GM12878 (cell line): ENCODE data around the gene CYP2S1. TPM values are rescaled to one million over a fixed set of nuclear protein-coding genes. Genes with fewer than 3 reads are reported as not detected.
A peak's percentile ranks its signal among the peaks of the same experiment; 100 is the strongest.

Experiments used
- ATAC-seq: fragments of 200-7000 bp; cut with Tn5 transposase; 3 replicates; pipeline ENCODE4 v1.9.1; 2020; ENCODE audit warnings: mild to moderate bottlenecking, moderate library complexity
- BruUV-seq: library from RNA; stranded (reverse); fragments of 400-500 nt; replicated peaks from 2 replicates; lab custom pipeline; 2021; lab: Mats Ljungman, UMichigan
- CTCF ChIA-PET: fragments of 300-600 bp; sonication (Branson Sonifier 250); formaldehyde crosslinking; extraction: SDS; loops from one replicate; lab custom pipeline; 2021; ENCODE audit warnings: inconsistent platforms; lab: Yijun Ruan, JAX
- POLR2A ChIA-PET: fragments of 350-600 bp; formaldehyde crosslinking; extraction: SDS; loops from one replicate; lab custom pipeline; 2021; ENCODE audit warnings: inconsistent platforms; lab: Charles Lee
- RAD21 ChIA-PET: fragments of 300-600 bp; sonication (Branson Sonifier 250); formaldehyde crosslinking; loops from one replicate; lab custom pipeline; 2023; ENCODE audit warnings: antibody characterized with exemption; ENCODE audit not compliant: unreplicated experiment; lab: Charles Lee
- SMC1A ChIA-PET: fragments of 300-600 bp; sonication (Branson Sonifier 250); formaldehyde crosslinking; loops from one replicate; lab custom pipeline; 2023; ENCODE audit not compliant: unreplicated experiment, uncharacterized antibody; lab: Charles Lee
- DNase-seq: peaks from one replicate; pipeline ENCODE4 v3.0.0-alpha.2; 2011; ENCODE audit warnings: low read depth, low spot score
- FAIRE-seq: peaks from 3 replicates; lab custom pipeline; 2011; peaks lifted over from hg19 to GRCh38; lab: Jason Lieb, UNC
- H2AFZ ChIP-seq: 2 replicates; pipeline ENCODE4 v1.6.0; 2011; ENCODE audit warnings: low read depth, low read length, control low read depth; ENCODE audit not compliant: control insufficient read depth
- H3K27ac ChIP-seq: 2 replicates; pipeline ENCODE4 v1.5.1; 2011; ENCODE audit warnings: control low read depth; ENCODE audit not compliant: control insufficient read depth, insufficient read depth
- H3K27me3 ChIP-seq, 2 experiments: replicated peaks in 1 of 2; 2 replicates each; pipeline versions ENCODE4 v1.6.0 to v1.6.1; 2011; ENCODE audit warnings: low read length in 1 of 2; ENCODE audit not compliant: control insufficient read depth in 2 of 2, insufficient read depth in 2 of 2
- H3K36me3 ChIP-seq, 2 experiments: 2 replicates each; pipeline ENCODE4 v1.5.1; 2011; ENCODE audit warnings: low read length in 1 of 2; ENCODE audit not compliant: control insufficient read depth in 2 of 2, insufficient read depth in 2 of 2
- H3K4me1 ChIP-seq: 2 replicates; pipeline ENCODE4 v1.6.1; 2011; ENCODE audit warnings: mild to moderate bottlenecking, low read length, moderate library complexity, mixed read lengths; ENCODE audit not compliant: control insufficient read depth, insufficient read depth
- H3K4me2 ChIP-seq: 2 replicates; pipeline ENCODE4 v1.6.0; 2011; ENCODE audit warnings: control low read depth; ENCODE audit not compliant: control insufficient read depth, insufficient read depth
- H3K4me3 ChIP-seq: fragments of 200-600 bp; sonication (generic); 2 replicates; pipeline ENCODE4 v1.5.1; 2016
- H3K79me2 ChIP-seq: 2 replicates; pipeline ENCODE4 v1.6.0; 2011; ENCODE audit warnings: low read length; ENCODE audit not compliant: control insufficient read depth, insufficient read depth
- H3K9ac ChIP-seq: 2 replicates; pipeline ENCODE4 v1.8.0; 2011; ENCODE audit warnings: low read length, control low read depth, mixed read lengths; ENCODE audit not compliant: control insufficient read depth, insufficient read depth
- H3K9me3 ChIP-seq: replicated peaks from 3 replicates; pipeline ENCODE4 v1.5.1; 2011; ENCODE audit warnings: mild to moderate bottlenecking, low read length; ENCODE audit not compliant: control insufficient read depth, insufficient read depth
- H4K20me1 ChIP-seq: 2 replicates; pipeline ENCODE4 v1.6.0; 2011; ENCODE audit not compliant: control insufficient read depth, insufficient read depth
- CHD4 ChIP-seq: fragments of 200-600 bp; sonication (generic); IDR thresholded peaks from 2 replicates; pipeline ENCODE4 v1.6.1; 2016; ENCODE audit warnings: mild to moderate bottlenecking
- CTCF ChIP-seq, 3 experiments: IDR thresholded peaks in 2 of 3; conservative IDR thresholded peaks in 1 of 3; 2 replicates each; pipeline ENCODE4 v1.5.1; 2011; ENCODE audit warnings: low read depth in 3 of 3, low read length in 3 of 3, mild to moderate bottlenecking in 3 of 3, control low read depth in 2 of 3, moderate library complexity in 2 of 3, inconsistent platforms in 1 of 3, mixed read lengths in 1 of 3; ENCODE audit not compliant: control insufficient read depth in 2 of 3, insufficient read depth in 1 of 3; ENCODE audit errors: extremely low read depth in 1 of 3
- KLF5 ChIP-seq: fragments of 450-650 bp; IDR thresholded peaks from 2 replicates; pipeline ENCODE4 v1.6.1; 2014; ENCODE audit warnings: mild to moderate bottlenecking; ENCODE audit not compliant: partially characterized antibody
- LARP7 ChIP-seq: fragments of 450-650 bp; IDR thresholded peaks from 2 replicates; pipeline ENCODE4 v1.6.1; 2017; ENCODE audit warnings: mild to moderate bottlenecking
- MLLT1 ChIP-seq: fragments of 450-650 bp; IDR thresholded peaks from 2 replicates; pipeline ENCODE4 v1.6.1; 2016; ENCODE audit warnings: mild to moderate bottlenecking
- NFYB ChIP-seq: IDR thresholded peaks from 2 replicates; pipeline ENCODE4 v1.6.1; 2011; ENCODE audit warnings: low read depth, mild to moderate bottlenecking, low read length, improper control_type of control experiment, moderate library complexity; ENCODE audit not compliant: insufficient read depth
- POLR2A ChIP-seq: IDR thresholded peaks from 2 replicates; pipeline ENCODE4 v1.6.1; 2011; ENCODE audit warnings: low read depth, mild to moderate bottlenecking, low read length
- SIX5 ChIP-seq: IDR thresholded peaks from 2 replicates; pipeline ENCODE4 v1.6.1; 2011; ENCODE audit warnings: mild to moderate bottlenecking, low read depth, low read length, moderate library complexity; ENCODE audit not compliant: severe bottlenecking
- SMAD5 ChIP-seq: IDR thresholded peaks from 2 replicates; pipeline ENCODE4 v1.6.1; 2016; ENCODE audit warnings: antibody characterized with exemption, low read depth
- TCF12 ChIP-seq: IDR thresholded peaks from 2 replicates; pipeline ENCODE4 v1.6.1; 2011; ENCODE audit warnings: low read depth, mild to moderate bottlenecking, low read length
- USF2 ChIP-seq: IDR thresholded peaks from 2 replicates; pipeline ENCODE4 v1.6.1; 2011; ENCODE audit warnings: low read depth, low read length, improper control_type of control experiment, borderline replicate concordance
- YBX1 ChIP-seq: fragments of 450-650 bp; IDR thresholded peaks from 2 replicates; pipeline ENCODE4 v1.6.1; 2016; ENCODE audit warnings: antibody characterized with exemption
- YY1 ChIP-seq: IDR thresholded peaks from 2 replicates; pipeline ENCODE4 v1.6.1; 2011; ENCODE audit warnings: low read depth, mild to moderate bottlenecking, low read length
- ZBTB4 ChIP-seq: fragments of 450-650 bp; formaldehyde crosslinking; IDR thresholded peaks from 2 replicates; pipeline ENCODE4 v1.4.0; 2022; ENCODE audit warnings: mild to moderate bottlenecking, moderate library complexity
- ZNF274 ChIP-seq: IDR thresholded peaks from one replicate; pipeline ENCODE4 v1.8.0; 2011; ENCODE audit not compliant: insufficient read length, insufficient read depth
- ZNF622 ChIP-seq: fragments of 450-650 bp; IDR thresholded peaks from 2 replicates; pipeline ENCODE4 v1.6.1; 2017; ENCODE audit warnings: mild to moderate bottlenecking, inconsistent platforms
- WGBS: methylation state at CpG from one replicate; pipeline ENCODE4 v1.1.6; 2016; ENCODE audit warnings: low lambda C conversion rate; ENCODE audit not compliant: insufficient replicate concordance, insufficient coverage; ENCODE audit errors: missing lambda C conversion rate; 5-methylcytosine and 5-hydroxymethylcytosine counted together
- in situ Hi-C: fragments of 300-500 bp; cut with MboI; formaldehyde crosslinking; loops from 9 replicates; pipeline ENCODE4 v1.14.3; 2018; ENCODE audit warnings: mixed read lengths
- intact Hi-C: fragments of 100-400 bp; cut with micrococcal nuclease; formaldehyde crosslinking; loops from one replicate; pipeline ENCODE4 v1.14.2; 2022; ENCODE audit not compliant: unreplicated experiment
- polyA plus RNA-seq, 11 experiments: library from polyadenylated mRNA; depleted of rRNA in 4 of 11; unstranded in 6 of 11; stranded (reverse) in 5 of 11; fragments of >200 nt; fragmentation: Nextera tagmentation in 4 of 11; fragmentation: Illumina TruSeq in 1 of 11; extraction: Ambion mirVana in 4 of 11; extraction: Trizol in 1 of 11; gene quantifications; 1 replicate in 1 of 11; 2 replicates in 10 of 11; pipeline versions ENCODE4 v1.2.1 to v1.2.3, GENCODE V29; 2011 to 2016; ENCODE audit warnings: inconsistent platforms in 2 of 11, missing spikeins in 2 of 11, low read depth in 1 of 11
- total RNA-seq, 4 experiments: library from RNA; depleted of rRNA in 3 of 4; stranded (reverse); fragments of >200 nt in 3 of 4; fragmentation: Illumina TruSeq in 1 of 4; extraction: Trizol in 1 of 4; gene quantifications; 2 replicates each; pipeline versions ENCODE4 v1.2.1 to v1.2.3, GENCODE V29; 2013 to 2021

The CYP2S1 gene
- total and polyA plus RNA-seq, 10 of the 15 experiments (the other 5 are each of a cell fraction or from before 2014, with no cell fraction given) = 0.03 to 0.28 (median 0.12) TPM; not detected in 2

- 0 out of 6 replicates have a peak, but pooled peaks of 1 of the 3 experiments have one; percentile 5 for TF ChIP-seq CTCF (IDR thresholded peaks at IDR 0.05 in 2 of 3, conservative IDR thresholded peaks at IDR 0.05 in 1 of 3; ENCODE audit: control insufficient read depth in 2 of 3, extremely low read depth in 1 of 3, insufficient read depth in 1 of 3, low read depth in 3 of 3, low read length in 3 of 3)
- TF ChIP-seq LARP7 = no peak
Observed at GRCh38 chr19:41205995-41206394, 13.0 kb downstream of the CYP2S1 start (continued).

- Histone ChIP-seq H3K4me3 (no peak overlapping the region), H3K9me3 (no peaks in the 10 kb centered on the region), H4K20me1 (no peaks in the 10 kb centered on the region), H3K27ac (no peak overlapping the region), H3K4me1 (no peaks in the 10 kb centered on the region), H2AFZ (no peak overlapping the region), H3K9ac (no peak overlapping the region), H3K4me2 (no peak overlapping the region), H3K27me3 (no peaks in the 10 kb centered on the region), H3K36me3 (no peaks in the 10 kb centered on the region), H3K79me2 (no peaks in the 10 kb centered on the region)
- POLR2A ChIA-PET = no interaction called here
- BruUV-seq = no TSS peak
- no peak for ATAC-seq
- intact Hi-C loops = no loop called here
- no peak for DNase-seq
- SMC1A ChIA-PET = interaction anchor here (1.2 kb wide), 1 partner anchor 56 kb away, joined by 6 read pairs; no protein-coding TSS in a partner anchor
- in situ Hi-C loops = no loop called here
- FAIRE-seq = no peak
- WGBS = 44% methylated on average over 9 of the region's 9 CpGs
- CTCF ChIA-PET = interaction anchor here (6.0 kb wide), 1 partner anchor 55 kb away, joined by 90 read pairs; the partner anchor contains the start of gene HNRNPUL1
- RAD21 ChIA-PET = no interaction called here
- TF ChIP-seq SMAD5 = no peak
- no peak for TF ChIP-seq SIX5
- no peak for TF ChIP-seq TCF12
- no peak for TF ChIP-seq ZNF622
- TF ChIP-seq CHD4 = no peak
- TF ChIP-seq MLLT1 = no peak
- no peak for TF ChIP-seq ZBTB4
- TF ChIP-seq USF2 = no peak
- no peak for TF ChIP-seq NFYB
- no peak for TF ChIP-seq YBX1
- TF ChIP-seq POLR2A = no peak
- TF ChIP-seq ZNF274 = no peak
- TF ChIP-seq KLF5 = no peak
- no peak for TF ChIP-seq YY1
Observed at GRCh38 chr19:41206456-41206855, 13.4 kb downstream of the CYP2S1 start.
